ENCODE results near the gene CFAP43. TPM values are rescaled to one million over a fixed set of nuclear protein-coding genes. Genes with fewer than 3 reads are reported as not detected.

CFAP43 gene
- total RNA-seq, 2 experiments from 2014 or later = 0.18 TPM; not detected in 1

- H3K27ac Mint-ChIP-seq = no peak overlapping the region
- DNase-seq (no peak), ATAC-seq (no peak)
- H3K36me3 Mint-ChIP-seq (ENCODE audit: low read depth) = no peaks in the 10 kb centered on the region
- ChIA-PET POLR2A (no interaction called here), CTCF (interaction anchor here (1.4 to 1.5 kb wide), 2 partner anchors 16 to 19 kb away, joined by 3 to 4 read pairs; no protein-coding TSS in a partner anchor)
- H3K9me3 Mint-ChIP-seq (ENCODE audit: insufficient read depth) = no peaks in the 10 kb centered on the region
- H3K4me3 Mint-ChIP-seq = no peak overlapping the region
- H3K4me1 Mint-ChIP-seq (ENCODE audit: low read depth) = no peaks in the 10 kb centered on the region
- peaks cover 19% of the 10 kb centered on the region for H3K27me3 Mint-ChIP-seq (ENCODE audit: low read depth)
These were observed 127.2 kb downstream of the CFAP43 start for GRCh38 chr10:104104926-104105325.

DNA sequence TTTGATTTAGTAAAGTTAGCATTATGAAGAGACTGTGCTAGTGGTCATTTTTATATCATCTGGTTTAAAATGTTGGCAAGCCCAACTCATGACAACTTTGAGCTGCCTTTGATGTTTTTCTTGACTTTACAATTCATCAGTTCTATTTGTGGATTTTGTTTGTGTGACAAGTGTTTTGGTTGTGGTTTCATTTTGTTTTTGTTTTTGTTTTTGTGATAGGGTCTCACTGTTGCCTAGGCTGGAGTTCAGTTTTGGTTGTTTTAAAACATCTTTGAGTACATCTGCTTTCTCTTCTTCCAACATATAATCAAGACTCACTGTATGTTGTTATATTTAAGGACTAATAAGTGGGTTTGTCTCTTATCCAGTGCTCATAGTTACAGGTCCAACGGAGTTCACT is 127.7 kb downstream of the CFAP43 start:
- POLR2A ChIA-PET = interaction anchor here (1.2 kb wide), 1 partner anchor 17 kb away, joined by 4 read pairs; the partner anchor contains the start of gene SFR1
- peaks cover 19% of the 10 kb centered on the region for H3K27me3 Mint-ChIP-seq (ENCODE audit: low read depth)
- no peaks in the 10 kb centered on the region for H3K36me3 Mint-ChIP-seq (ENCODE audit: low read depth)
- H3K4me3 Mint-ChIP-seq = no peak overlapping the region
- H3K27ac Mint-ChIP-seq = no peak overlapping the region
- no peaks in the 10 kb centered on the region for H3K9me3 Mint-ChIP-seq (ENCODE audit: insufficient read depth)
- CTCF ChIA-PET = interaction anchor here (0.9 to 1.5 kb wide), 4 partner anchors 16 to 216 kb away, joined by 3 to 4 read pairs (median 3); partner anchors contain the start of gene SFR1
- H3K4me1 Mint-ChIP-seq (ENCODE audit: low read depth) = no peaks in the 10 kb centered on the region
- no peak for DNase-seq
- no peak for ATAC-seq

- Mint-ChIP-seq H3K27ac (no peak overlapping the region), H3K4me3 (no peak overlapping the region), H3K36me3 (ENCODE audit: low read depth) (no peaks in the 10 kb centered on the region), H3K9me3 (ENCODE audit: insufficient read depth) (no peaks in the 10 kb centered on the region), H3K27me3 (ENCODE audit: low read depth) (peaks cover 19% of the 10 kb centered on the region), H3K4me1 (ENCODE audit: low read depth) (no peaks in the 10 kb centered on the region)
- no peak for DNase-seq
- no peak for ATAC-seq
- ChIA-PET CTCF (interaction anchor here (0.9 to 1.5 kb wide), 4 partner anchors 17 to 216 kb away, joined by 3 to 4 read pairs (median 3); partner anchors contain the start of gene SFR1), POLR2A (interaction anchor here (1.2 kb wide), 1 partner anchor 18 kb away, joined by 4 read pairs; the partner anchor contains the start of gene SFR1)
These were observed 128.2 kb downstream of the CFAP43 start for GRCh38 chr10:104103956-104104355.

GRCh38 chr10:104101902-104102301 is 130.3 kb downstream of the CFAP43 start:
- H3K27me3 Mint-ChIP-seq (ENCODE audit: low read depth) = peaks cover 19% of the 10 kb centered on the region
- ATAC-seq = no peak
- DNase-seq = no peak
- H3K9me3 Mint-ChIP-seq (ENCODE audit: insufficient read depth) = no peaks in the 10 kb centered on the region
- no peak overlapping the region for H3K27ac Mint-ChIP-seq
- H3K4me1 Mint-ChIP-seq (ENCODE audit: low read depth) = no peaks in the 10 kb centered on the region
- H3K36me3 Mint-ChIP-seq (ENCODE audit: low read depth) = no peaks in the 10 kb centered on the region
- CTCF ChIA-PET = no interaction called here
- POLR2A ChIA-PET = no interaction called here
- no peak overlapping the region for H3K4me3 Mint-ChIP-seq

DNA sequence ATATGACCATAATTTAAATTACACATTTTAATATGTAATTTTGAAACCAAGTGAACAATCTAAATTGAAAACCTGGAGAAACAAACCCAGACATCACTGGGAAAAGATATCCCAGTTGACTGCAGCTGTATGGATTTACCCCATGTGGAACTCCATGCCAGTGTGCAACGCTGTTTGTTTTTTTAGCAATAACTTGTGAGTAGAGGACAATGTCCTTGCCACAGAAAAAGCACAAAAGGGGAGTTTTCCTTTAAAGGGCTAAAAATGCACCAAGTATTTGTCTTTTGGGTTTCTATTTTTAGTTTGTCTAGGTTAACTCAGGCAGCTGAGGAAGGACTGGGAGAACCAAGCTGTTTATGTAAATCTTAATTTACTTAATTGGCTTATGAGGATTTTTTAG is 131.4 kb downstream of the CFAP43 start:
- Mint-ChIP-seq H3K27me3 (ENCODE audit: low read depth) (peaks cover 15% of the 10 kb centered on the region), H3K4me1 (ENCODE audit: low read depth) (no peaks in the 10 kb centered on the region), H3K9me3 (ENCODE audit: insufficient read depth) (no peaks in the 10 kb centered on the region), H3K27ac (no peak overlapping the region), H3K4me3 (no peak overlapping the region), H3K36me3 (ENCODE audit: low read depth) (no peaks in the 10 kb centered on the region)
- ChIA-PET POLR2A (no interaction called here), CTCF (interaction anchor here (1.1 to 1.7 kb wide), 2 partner anchors 20 to 216 kb away, joined by 3 read pairs; no protein-coding TSS in a partner anchor)
- ATAC-seq (no peak), DNase-seq (no peak)

DNA sequence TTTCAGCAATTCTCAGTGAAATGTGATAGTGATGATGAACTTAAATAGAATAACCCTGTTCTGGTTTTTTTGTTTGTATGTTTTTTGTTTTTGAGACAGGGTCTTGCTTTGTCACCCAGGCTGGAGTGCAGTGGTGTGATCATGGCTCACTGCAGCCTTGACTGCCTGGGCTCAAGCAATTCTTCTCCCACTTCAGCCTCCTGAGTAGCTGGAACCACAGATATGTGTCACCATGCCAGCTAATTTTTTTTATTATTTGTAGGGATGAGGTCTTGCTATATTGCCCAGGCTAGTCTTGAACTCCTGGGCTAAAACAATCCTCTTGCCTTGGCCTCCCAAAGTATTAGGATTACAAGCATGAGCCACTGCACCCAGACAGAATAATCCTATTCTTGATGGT is 132.2 kb downstream of the CFAP43 start:
- no peaks in the 10 kb centered on the region for H3K4me1 Mint-ChIP-seq (ENCODE audit: low read depth)
- ChIA-PET CTCF (interaction anchor here (1.7 kb wide), 1 partner anchor 19 kb away, joined by 3 read pairs; no protein-coding TSS in a partner anchor), POLR2A (interaction anchor here (0.7 kb wide), 1 partner anchor 60 kb away, joined by 3 read pairs; no protein-coding TSS in a partner anchor)
- ATAC-seq (no peak), DNase-seq (no peak)
- no peak overlapping the region for H3K27ac Mint-ChIP-seq
- peaks cover 15% of the 10 kb centered on the region for H3K27me3 Mint-ChIP-seq (ENCODE audit: low read depth)
- no peak overlapping the region for H3K4me3 Mint-ChIP-seq
- H3K9me3 Mint-ChIP-seq (ENCODE audit: insufficient read depth) = no peaks in the 10 kb centered on the region
- no peaks in the 10 kb centered on the region for H3K36me3 Mint-ChIP-seq (ENCODE audit: low read depth)

- ChIA-PET POLR2A (interaction anchor here (0.7 kb wide), 1 partner anchor 60 kb away, joined by 3 read pairs; no protein-coding TSS in a partner anchor), CTCF (no interaction called here)
- Mint-ChIP-seq H3K36me3 (ENCODE audit: low read depth) (no peaks in the 10 kb centered on the region), H3K9me3 (ENCODE audit: insufficient read depth) (no peaks in the 10 kb centered on the region), H3K27ac (no peak overlapping the region), H3K27me3 (ENCODE audit: low read depth) (peaks cover 15% of the 10 kb centered on the region), H3K4me3 (no peak overlapping the region), H3K4me1 (ENCODE audit: low read depth) (no peaks in the 10 kb centered on the region)
- ATAC-seq = no peak
- DNase-seq = no peak
These were observed 132.9 kb downstream of the CFAP43 start for GRCh38 chr10:104099269-104099668.

DNA sequence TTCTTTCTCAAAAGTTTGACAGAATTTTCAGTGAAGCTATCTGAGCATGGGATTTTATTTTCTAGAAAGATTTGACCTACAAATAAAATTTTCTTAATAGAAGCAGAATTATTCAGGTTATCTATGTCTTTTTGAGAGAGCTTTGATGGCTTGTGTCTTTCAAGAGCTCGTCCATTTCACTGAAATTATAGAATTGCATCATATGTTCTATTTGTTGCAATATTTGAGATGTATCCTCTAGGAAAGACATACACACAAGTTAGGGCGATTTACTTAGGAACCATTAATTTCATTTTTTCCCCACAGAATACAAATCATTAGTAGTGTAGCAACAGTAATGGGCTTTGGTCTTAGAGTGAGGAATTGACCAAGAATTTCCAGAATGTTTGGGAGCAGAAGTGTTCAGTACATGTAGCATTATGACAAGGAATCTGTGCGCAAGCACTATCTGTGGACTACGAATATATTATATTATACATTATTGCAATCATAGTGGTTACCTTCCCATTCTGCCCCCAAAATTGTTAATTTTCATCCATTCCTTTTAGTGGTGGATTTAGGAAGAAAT is 133.7 kb downstream of the CFAP43 start:
- CTCF ChIA-PET = no interaction called here

DNA sequence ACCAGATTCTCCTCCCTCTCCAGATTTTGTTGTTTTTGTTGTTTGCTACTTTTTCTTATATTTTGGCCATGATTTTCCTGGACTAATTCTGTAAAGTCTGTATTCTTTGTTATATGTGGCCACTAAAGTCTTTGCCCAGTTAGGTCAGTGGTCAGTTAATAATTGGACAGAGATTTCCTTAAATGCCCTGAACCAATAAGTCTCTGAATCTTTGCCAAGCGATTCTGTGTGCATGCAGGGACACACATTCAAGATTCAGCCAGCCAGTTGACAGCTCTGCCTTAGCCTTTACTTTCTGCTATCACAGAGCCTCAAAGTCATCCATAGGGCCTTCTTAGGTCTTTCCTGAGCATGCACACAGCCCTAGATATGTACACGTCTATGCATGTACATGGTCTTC is 135.5 kb downstream of the CFAP43 start:
- no peak overlapping the region for H3K27ac Mint-ChIP-seq
- no peaks in the 10 kb centered on the region for H3K9me3 Mint-ChIP-seq (ENCODE audit: insufficient read depth)
- no peaks in the 10 kb centered on the region for H3K36me3 Mint-ChIP-seq (ENCODE audit: low read depth)
- DNase-seq = no peak
- CTCF ChIA-PET = no interaction called here
- POLR2A ChIA-PET = no interaction called here
- no peaks in the 10 kb centered on the region for H3K4me1 Mint-ChIP-seq (ENCODE audit: low read depth)
- ATAC-seq = no peak
- H3K27me3 Mint-ChIP-seq (ENCODE audit: low read depth) = peaks cover 6% of the 10 kb centered on the region
- H3K4me3 Mint-ChIP-seq = no peak overlapping the region

More for the DNA sequence above, 133.7 kb downstream of the CFAP43 start:
- ATAC-seq (no peak), DNase-seq (no peak)
- H3K4me3 Mint-ChIP-seq = no peak overlapping the region
- H3K27me3 Mint-ChIP-seq (ENCODE audit: low read depth) = peaks cover 15% of the 10 kb centered on the region
- no peaks in the 10 kb centered on the region for H3K36me3 Mint-ChIP-seq (ENCODE audit: low read depth)
- H3K4me1 Mint-ChIP-seq (ENCODE audit: low read depth) = no peaks in the 10 kb centered on the region
- POLR2A ChIA-PET = no interaction called here
- no peaks in the 10 kb centered on the region for H3K9me3 Mint-ChIP-seq (ENCODE audit: insufficient read depth)
- no peak overlapping the region for H3K27ac Mint-ChIP-seq

DNA sequence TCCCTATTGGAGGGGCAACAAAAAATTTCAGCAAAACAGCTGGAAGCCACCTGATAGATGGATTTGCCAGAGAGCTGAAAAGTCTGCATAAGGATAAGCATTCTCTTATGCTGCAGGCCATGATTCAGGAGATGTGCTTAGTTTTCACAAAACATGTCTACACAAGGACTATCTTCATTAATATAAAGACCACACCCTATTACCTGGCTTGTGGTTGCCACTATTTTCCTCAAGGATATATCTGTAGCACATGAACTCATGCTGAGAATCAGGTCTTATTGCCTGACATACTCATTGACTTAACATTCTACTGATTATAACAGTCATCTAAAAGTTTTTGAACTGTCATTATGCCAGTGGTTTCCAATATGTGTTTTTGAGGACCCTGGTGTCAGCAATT is 139.4 kb downstream of the CFAP43 start:
- ATAC-seq (no peak), DNase-seq (no peak)
- Mint-ChIP-seq H3K4me1 (ENCODE audit: low read depth) (no peaks in the 10 kb centered on the region), H3K4me3 (no peak overlapping the region), H3K27me3 (ENCODE audit: low read depth) (peaks cover 8% of the 10 kb centered on the region), H3K36me3 (ENCODE audit: low read depth) (no peaks in the 10 kb centered on the region), H3K9me3 (ENCODE audit: insufficient read depth) (no peaks in the 10 kb centered on the region), H3K27ac (no peak overlapping the region)
- CTCF ChIA-PET = no interaction called here
- POLR2A ChIA-PET = no interaction called here

GRCh38 chr10:104090611-104091010 is 141.6 kb downstream of the CFAP43 start:
- CTCF ChIA-PET = interaction anchor here (1.0 kb wide), 1 partner anchor 205 kb away, joined by 3 read pairs; no protein-coding TSS in a partner anchor
- H3K27me3 Mint-ChIP-seq (ENCODE audit: low read depth) = peaks cover 8% of the 10 kb centered on the region

GRCh38 chr10:104089621-104090020 is 142.5 kb downstream of the CFAP43 start:
- Mint-ChIP-seq H3K4me1 (ENCODE audit: low read depth) (no peaks in the 10 kb centered on the region), H3K9me3 (ENCODE audit: insufficient read depth) (no peaks in the 10 kb centered on the region), H3K27me3 (ENCODE audit: low read depth) (peaks cover 8% of the 10 kb centered on the region), H3K36me3 (ENCODE audit: low read depth) (no peaks in the 10 kb centered on the region), H3K27ac (no peak overlapping the region), H3K4me3 (no peak overlapping the region)
- DNase-seq (no peak), ATAC-seq (no peak)
- ChIA-PET POLR2A (no interaction called here), CTCF (interaction anchor here (1.0 kb wide), 1 partner anchor 205 kb away, joined by 3 read pairs; no protein-coding TSS in a partner anchor)

More at GRCh38 chr10:104090611-104091010, 141.6 kb downstream of the CFAP43 start:
- DNase-seq = no peak
- no peaks in the 10 kb centered on the region for H3K36me3 Mint-ChIP-seq (ENCODE audit: low read depth)
- POLR2A ChIA-PET = no interaction called here
- H3K4me1 Mint-ChIP-seq (ENCODE audit: low read depth) = no peaks in the 10 kb centered on the region
- no peak for ATAC-seq
- no peak overlapping the region for H3K27ac Mint-ChIP-seq
- H3K9me3 Mint-ChIP-seq (ENCODE audit: insufficient read depth) = no peaks in the 10 kb centered on the region
- no peak overlapping the region for H3K4me3 Mint-ChIP-seq
